ENCODE data around the gene NAV2.

The NAV2 gene

GRCh38 chr11:19740586-19740985 is 27.9 kb downstream of the NAV2 start:
- DNase-seq (ENCODE audit: low read depth) = no peak

GRCh38 chr11:19742588-19743292 is 30.1 kb downstream of the NAV2 start:
- DNase-seq (ENCODE audit: low read depth) = peak; percentile 53

- DNase-seq (ENCODE audit: low read depth) = no peak
Observed at GRCh38 chr11:19743622-19744021, 31.0 kb downstream of the NAV2 start.

GRCh38 chr11:19744130-19744529 is 31.5 kb downstream of the NAV2 start:
- no peak for DNase-seq (ENCODE audit: low read depth)

GRCh38 chr11:19746086-19746485 is 33.4 kb downstream of the NAV2 start:
- no peak for DNase-seq (ENCODE audit: low read depth)

- no peak for DNase-seq (ENCODE audit: low read depth)
Observed at GRCh38 chr11:19747634-19748033, 35.0 kb downstream of the NAV2 start.

GRCh38 chr11:19751055-19751454 is 38.4 kb downstream of the NAV2 start:
- DNase-seq (ENCODE audit: low read depth) = no peak

DNA sequence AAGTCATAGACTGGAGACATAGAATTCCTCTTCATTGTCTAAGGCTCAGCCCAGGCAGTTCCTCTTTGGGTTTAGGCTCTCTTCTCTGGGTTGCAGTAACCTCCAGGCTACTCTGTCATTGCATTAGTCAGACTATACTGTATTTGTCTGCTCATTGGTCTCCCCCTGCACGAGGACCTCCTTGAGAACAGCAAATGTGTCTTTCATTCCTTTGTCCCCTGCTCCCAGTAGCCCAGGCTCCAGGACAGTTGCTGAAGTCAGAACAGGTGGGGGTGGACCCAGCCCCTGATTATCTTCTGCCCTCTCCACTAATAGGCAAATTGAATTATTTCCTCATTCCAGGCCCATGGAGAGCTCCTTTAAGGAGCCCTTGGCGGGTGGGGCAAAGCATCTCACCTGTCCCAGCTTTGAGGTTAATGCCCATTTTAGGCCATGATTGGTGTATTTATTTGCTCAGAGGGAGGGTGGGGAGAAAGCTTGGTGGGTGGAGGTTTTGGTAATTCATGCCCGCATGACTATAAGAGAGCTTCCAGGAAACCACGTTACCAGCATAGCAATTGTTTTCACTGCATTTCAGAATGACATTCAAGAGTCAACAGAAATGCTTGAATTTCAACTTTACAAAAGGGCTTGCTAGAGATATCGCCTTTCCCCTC is 40.9 kb downstream of the NAV2 start:
- DNase-seq (ENCODE audit: low read depth) = no peak

DNA sequence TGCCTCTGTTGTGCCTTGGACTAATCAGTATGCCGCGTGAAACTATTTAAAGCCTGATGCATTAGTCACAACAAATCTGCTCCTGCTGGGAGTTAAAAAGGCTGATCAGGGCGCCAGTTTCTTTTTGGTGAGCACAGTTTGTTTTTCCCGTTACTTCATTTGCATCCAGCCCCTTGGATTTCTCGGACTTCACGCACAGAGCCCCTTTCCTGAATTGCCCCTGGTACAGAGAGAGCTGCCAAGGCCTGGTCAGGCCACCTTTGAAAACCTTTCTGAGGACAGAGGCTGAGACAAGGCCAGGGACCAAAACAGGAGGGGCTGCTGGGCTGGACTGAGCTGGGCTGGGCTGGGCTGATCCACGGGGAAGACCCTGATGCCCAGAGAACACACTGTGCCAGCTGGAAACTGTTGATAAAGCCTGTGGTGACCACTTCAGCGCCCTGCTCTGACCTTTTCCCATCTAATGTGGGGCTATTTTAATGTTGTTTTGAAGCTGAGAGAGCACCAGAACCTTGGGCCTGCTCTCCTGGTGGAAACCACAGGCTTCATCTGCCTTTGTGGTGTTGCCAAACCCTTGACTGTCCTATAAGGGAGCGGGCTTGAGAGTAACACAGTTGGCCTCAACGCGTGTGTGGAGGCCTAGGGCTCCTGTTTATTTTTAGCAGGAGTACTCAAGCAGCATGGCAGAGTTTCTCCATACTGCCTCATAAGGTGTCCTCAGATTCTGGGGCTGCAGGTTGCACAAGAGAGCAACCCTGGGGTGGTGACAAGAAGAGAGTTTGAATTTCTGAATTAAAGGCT is 44.2 kb downstream of the NAV2 start:
- DNase-seq (ENCODE audit: low read depth) = no peak

DNA sequence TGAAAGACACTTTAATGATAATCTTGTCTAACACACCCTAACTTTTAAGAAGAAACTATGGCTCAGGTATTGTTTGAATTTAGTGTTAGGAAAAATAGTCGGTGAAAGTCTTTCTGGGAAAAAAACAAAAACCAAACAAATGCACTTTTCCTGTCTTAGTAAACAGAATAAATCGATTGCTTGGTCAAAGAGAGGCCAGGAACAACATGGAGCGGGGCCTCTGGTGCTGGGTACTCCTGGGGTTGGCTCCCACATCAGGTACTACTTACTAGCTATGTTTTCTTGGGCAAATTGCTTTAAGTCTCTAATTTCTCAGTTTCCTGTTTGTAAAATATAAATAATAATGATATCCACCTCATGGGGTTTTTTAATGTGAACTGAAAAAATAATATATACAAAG is 46.8 kb downstream of the NAV2 start:
- DNase-seq (ENCODE audit: low read depth) = no peak

DNA sequence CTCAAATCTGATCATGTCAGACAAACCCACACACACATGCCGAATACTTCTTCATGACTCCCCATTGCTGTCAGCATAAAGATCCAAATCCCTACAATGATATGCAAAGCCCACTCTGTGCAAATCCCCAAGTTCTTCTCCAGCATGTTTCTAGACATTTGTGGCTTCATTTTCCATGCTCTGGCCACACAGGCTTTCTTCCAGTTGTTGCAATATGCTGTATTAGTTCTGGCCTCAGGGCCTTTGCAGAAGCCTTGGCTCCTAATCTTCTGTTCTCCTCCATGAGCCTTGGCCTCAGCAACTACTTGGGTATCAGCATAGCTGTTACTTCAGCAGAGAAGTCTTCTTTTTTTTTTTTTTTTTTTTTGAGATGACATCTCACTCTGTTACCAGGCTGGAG is 49.6 kb downstream of the NAV2 start:
- no peak for DNase-seq (ENCODE audit: low read depth)

DNA sequence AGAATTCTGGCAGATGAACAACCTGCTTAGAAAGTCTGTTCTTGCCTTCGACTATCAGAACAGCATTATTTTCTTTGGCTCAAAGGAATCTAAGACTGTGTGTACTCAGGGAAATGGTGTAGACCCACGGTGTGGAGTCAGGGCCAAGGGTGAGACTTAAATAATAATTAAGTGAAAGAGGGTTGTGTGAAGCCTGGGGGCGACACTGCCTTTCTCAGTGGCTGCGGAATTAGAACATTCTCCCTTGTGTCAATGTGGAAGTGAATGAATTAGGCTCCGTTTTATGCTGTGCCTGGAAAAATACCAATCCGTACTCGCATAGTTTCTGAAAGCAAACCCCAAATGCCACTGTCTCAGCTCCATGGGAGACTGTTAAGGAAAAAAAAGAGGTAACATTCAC is 50.7 kb downstream of the NAV2 start:
- DNase-seq (ENCODE audit: low read depth) = no peak

- no peak for DNase-seq (ENCODE audit: low read depth)
Observed at GRCh38 chr11:19766206-19766605, 53.6 kb downstream of the NAV2 start.

GRCh38 chr11:19766810-19767209 is 54.2 kb downstream of the NAV2 start:
- DNase-seq (ENCODE audit: low read depth) = no peak

DNA sequence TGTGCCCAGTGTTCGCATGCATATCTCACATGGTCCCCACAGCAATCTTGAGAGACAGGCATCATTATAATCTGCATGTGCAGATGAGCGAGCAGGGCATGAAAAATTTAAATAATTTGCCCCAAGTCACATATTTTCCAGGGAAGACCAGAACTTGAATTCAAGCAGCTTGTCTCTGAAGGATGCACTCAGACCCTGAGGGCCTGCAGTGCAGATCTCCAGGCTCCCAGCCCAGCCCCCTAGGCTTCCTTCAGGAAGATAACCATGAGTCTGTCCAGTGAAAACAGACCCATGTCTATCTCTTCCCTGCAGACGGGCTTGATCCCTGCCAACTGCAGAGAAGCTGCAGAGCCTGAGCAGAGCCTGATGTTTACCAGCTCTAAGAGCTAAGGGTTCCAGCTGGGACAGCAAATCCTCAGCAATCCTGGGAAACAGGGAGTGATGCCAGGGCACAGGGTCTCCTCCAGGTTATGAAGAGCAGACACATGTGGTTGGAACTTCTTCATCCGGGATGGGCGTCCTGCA is 55.1 kb downstream of the NAV2 start:
- no peak for DNase-seq (ENCODE audit: low read depth)

DNA sequence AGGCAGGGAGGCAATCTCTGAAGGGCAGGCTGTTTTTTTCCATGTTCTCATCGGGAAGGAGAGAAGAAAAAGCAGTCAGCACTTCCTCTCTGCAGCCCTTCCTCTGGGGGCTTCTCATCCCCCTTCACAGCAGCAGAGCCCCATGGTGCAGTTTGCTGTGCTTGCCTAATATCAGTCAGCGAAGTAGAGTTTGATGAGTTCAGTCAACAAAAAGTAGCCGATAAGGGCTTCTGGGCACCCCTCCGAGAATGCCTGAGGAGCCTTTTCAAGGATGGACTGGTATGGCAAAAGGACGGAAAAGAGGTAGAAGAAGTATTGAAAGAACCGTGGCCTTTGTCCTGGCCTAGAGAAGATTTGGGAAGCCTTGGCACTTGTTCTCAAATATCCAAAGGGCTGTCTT is 55.6 kb downstream of the NAV2 start:
- DNase-seq (ENCODE audit: low read depth) = no peak

- no peak for DNase-seq (ENCODE audit: low read depth)
Observed at GRCh38 chr11:19768815-19769214, 56.2 kb downstream of the NAV2 start.

DNA sequence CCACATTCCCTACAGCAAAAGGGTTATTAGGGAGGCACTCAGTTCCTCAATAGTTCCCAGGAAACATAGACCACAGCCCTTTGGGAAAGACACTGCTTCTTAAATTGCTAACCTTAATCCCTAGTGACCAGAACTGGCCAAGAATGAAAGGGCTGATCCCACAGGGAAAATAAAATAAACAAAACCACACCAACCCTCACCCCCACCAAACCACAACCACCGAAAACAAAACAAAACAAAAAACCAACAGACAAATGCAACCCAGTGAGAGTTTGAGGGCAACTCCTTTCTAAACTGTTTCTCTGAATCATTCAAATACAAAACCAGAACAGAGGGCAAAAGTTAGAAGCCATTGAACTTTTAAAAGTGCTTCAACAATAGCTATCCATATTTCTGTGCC is 57.2 kb downstream of the NAV2 start:
- DNase-seq (ENCODE audit: low read depth) = no peak

- DNase-seq (ENCODE audit: low read depth) = no peak
Observed at GRCh38 chr11:19770277-19770676, 57.6 kb downstream of the NAV2 start.

- no peak for DNase-seq (ENCODE audit: low read depth)
Observed at GRCh38 chr11:19771463-19771862, 58.8 kb downstream of the NAV2 start.

DNA sequence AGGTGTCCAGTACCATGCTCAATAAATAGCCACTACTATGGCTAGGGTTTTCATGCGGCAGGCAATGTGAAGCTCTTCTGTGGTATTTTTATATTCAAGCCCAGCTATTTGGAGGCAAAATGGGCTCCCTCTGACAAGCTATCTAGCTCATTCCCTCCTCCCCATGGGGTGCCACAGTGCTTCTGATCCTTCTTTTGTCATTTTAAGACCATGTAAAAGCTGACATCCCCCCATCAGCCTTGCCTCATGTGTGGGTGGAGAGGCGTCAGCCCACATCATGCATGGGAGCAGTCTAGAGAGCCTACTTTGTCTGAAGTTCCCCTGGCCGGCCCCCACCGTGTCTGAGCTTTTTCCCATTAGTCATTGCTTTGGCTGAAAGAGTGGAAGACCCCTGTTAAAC is 59.8 kb downstream of the NAV2 start:
- no peak for DNase-seq (ENCODE audit: low read depth)

DNA sequence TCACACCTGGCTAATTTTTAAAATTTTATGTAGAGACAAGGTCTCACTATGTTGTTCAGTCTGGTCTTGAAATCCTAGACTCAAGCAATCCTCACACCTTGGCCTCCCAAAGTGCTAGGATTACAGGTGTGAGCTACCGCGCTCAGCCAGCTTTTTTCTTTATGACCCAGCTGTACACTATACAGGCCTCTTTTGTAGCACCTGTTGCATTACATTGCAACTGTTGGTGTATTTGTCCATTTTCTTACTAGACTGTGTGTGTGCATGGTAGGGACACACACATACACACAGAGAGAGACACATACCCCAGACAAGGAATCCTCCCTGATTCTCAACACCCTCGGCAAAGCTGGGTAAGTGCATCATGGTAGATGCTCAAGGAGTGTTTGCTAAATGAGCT is 61.7 kb downstream of the NAV2 start:
- DNase-seq (ENCODE audit: low read depth) = no peak

All from activated T-helper 1 cell treated with Interleukin-2 at 50 U/mL for 16 hours (primary cell).